WERI-Rb-1 (cell line): ENCODE results near the gene KLF1.

Experiments used
- DNase-seq: peaks from one replicate; pipeline ENCODE4 v3.0.0-alpha.2; 2020
- H3K27ac ChIP-seq: fragments of 250-450 bp; sonication (Bioruptor Pico); 2 replicates; pipeline ENCODE4 v1.5.1; 2020; ENCODE audit warnings: mild to moderate bottlenecking, moderate library complexity
- H3K27me3 ChIP-seq: fragments of 250-450 bp; sonication (Bioruptor Pico); 2 replicates; pipeline ENCODE4 v1.5.1; 2021; ENCODE audit warnings: mild to moderate bottlenecking, low read depth, moderate library complexity; ENCODE audit not compliant: insufficient read depth, severe bottlenecking
- H3K36me3 ChIP-seq: fragments of 250-450 bp; sonication (Bioruptor Pico); 2 replicates; pipeline ENCODE4 v1.5.1; 2020; ENCODE audit warnings: mild to moderate bottlenecking, moderate library complexity
- H3K4me3 ChIP-seq: 2 replicates; pipeline ENCODE4 v1.5.1; 2011; ENCODE audit warnings: low read depth, mild to moderate bottlenecking, control low read depth, low read length
- H3K9me3 ChIP-seq: fragments of 250-450 bp; sonication (Bioruptor Pico); 2 replicates; pipeline ENCODE4 v1.5.1; 2021; ENCODE audit warnings: mild to moderate bottlenecking, moderate library complexity; ENCODE audit not compliant: severe bottlenecking
- CTCF ChIP-seq: IDR thresholded peaks from 2 replicates; pipeline ENCODE4 v1.5.1; 2011; ENCODE audit warnings: low read depth, mild to moderate bottlenecking, control low read depth, inconsistent platforms, low read length

KLF1 gene

GRCh38 chr19:12882589-12882988, 4.4 kb downstream of the KLF1 start:
- Histone ChIP-seq H3K36me3 (no peaks in the 10 kb centered on the region), H3K4me3 (no peak overlapping the region), H3K9me3 (peaks cover 6% of the 10 kb centered on the region), H3K27ac (no peak overlapping the region), H3K27me3 (no peaks in the 10 kb centered on the region)
- TF ChIP-seq CTCF, result no peak
- DNase-seq, result no peak

- no peak within 1 kb of the TSS for H3K4me3 ChIP-seq
- peaks cover 6% of the 10 kb centered on the region for H3K9me3 ChIP-seq
- DNase-seq, result no peak
- TF ChIP-seq CTCF, result no peak
- no peaks in the 10 kb centered on the region for H3K27me3 ChIP-seq
- H3K36me3 ChIP-seq, result no peaks in the 10 kb centered on the region
- H3K27ac ChIP-seq, result no peak within 1 kb of the TSS
These were observed 5.7 kb downstream of the KLF1 start, which contains the start of gene DNASE2 for GRCh38 chr19:12881172-12881808. Gene DNASE2, minus strand, starts transcription at chr19:12881449. Its CDS starts 74 bp downstream, at chr19:12881375.

- Histone ChIP-seq H3K27me3 (no peaks in the 10 kb centered on the region), H3K9me3 (peaks cover 6% of the 10 kb centered on the region), H3K27ac (no peak overlapping the region), H3K4me3 (no peak overlapping the region), H3K36me3 (no peaks in the 10 kb centered on the region)
- no peak for TF ChIP-seq CTCF
- DNase-seq, result no peak
These were observed 6.3 kb downstream of the KLF1 start for GRCh38 chr19:12880551-12881171.

GRCh38 chr19:12875086-12875485, 11.9 kb downstream of the KLF1 start:
- Histone ChIP-seq H3K27ac (no peak overlapping the region), H3K4me3 (no peak overlapping the region), H3K9me3 (no peaks in the 10 kb centered on the region), H3K36me3 (peaks cover 47% of the 10 kb centered on the region), H3K27me3 (no peaks in the 10 kb centered on the region)
- TF ChIP-seq CTCF, result no peak
- no peak for DNase-seq

GRCh38 chr19:12873891-12874745, 12.9 kb downstream of the KLF1 start:
- no peak for DNase-seq
- no peaks in the 10 kb centered on the region for H3K27me3 ChIP-seq
- no peak overlapping the region for H3K4me3 ChIP-seq
- no peaks in the 10 kb centered on the region for H3K9me3 ChIP-seq
- no peak for TF ChIP-seq CTCF
- peaks cover 53% of the 10 kb centered on the region for H3K36me3 ChIP-seq
- H3K27ac ChIP-seq, result no peak overlapping the region
